ENCODE measurements around the gene ZBTB20.
"Not testable (repeated sequence)": the region's sequence is repeated elsewhere in the genome, so short reads cannot be mapped to it uniquely, and the experiment has no call there.

The ZBTB20 gene

GRCh38 chr3:115120597-115120996, 26.5 kb downstream of the ZBTB20 start:
- no peak for TF ChIP-seq CTCF (conservative IDR thresholded peaks at IDR 0.05; ENCODE audit: low read depth, low read length)
- no peak for DNase-seq (ENCODE audit: low read depth)
- H3K4me3 ChIP-seq (ENCODE audit: low read depth, low read length) = no peak overlapping the region

GRCh38 chr3:115113367-115113766, 33.7 kb downstream of the ZBTB20 start:
- no peak for TF ChIP-seq CTCF (conservative IDR thresholded peaks at IDR 0.05; ENCODE audit: low read depth, low read length)
- no peak overlapping the region for H3K4me3 ChIP-seq (ENCODE audit: low read depth, low read length)
- peak; percentile 76 for DNase-seq (ENCODE audit: low read depth)

GRCh38 chr3:115111632-115112031, 35.5 kb downstream of the ZBTB20 start:
- no peak for TF ChIP-seq CTCF (conservative IDR thresholded peaks at IDR 0.05; ENCODE audit: low read depth, low read length)
- DNase-seq (ENCODE audit: low read depth) = no peak
- no peak overlapping the region for H3K4me3 ChIP-seq (ENCODE audit: low read depth, low read length)

GRCh38 chr3:115110830-115111229, 36.3 kb downstream of the ZBTB20 start:
- DNase-seq (ENCODE audit: low read depth) = no peak
- TF ChIP-seq CTCF (conservative IDR thresholded peaks at IDR 0.05; ENCODE audit: low read depth, low read length) = no peak
- no peak overlapping the region for H3K4me3 ChIP-seq (ENCODE audit: low read depth, low read length)

- not testable (repeated sequence) for DNase-seq (ENCODE audit: low read depth); H3K4me3 ChIP-seq (ENCODE audit: low read depth, low read length)
Measured at GRCh38 chr3:115110066-115110465, 37.0 kb downstream of the ZBTB20 start.

- no peak overlapping the region for H3K4me3 ChIP-seq (ENCODE audit: low read depth, low read length)
- no peak for TF ChIP-seq CTCF (conservative IDR thresholded peaks at IDR 0.05; ENCODE audit: low read depth, low read length)
- DNase-seq (ENCODE audit: low read depth) = no peak
Measured at GRCh38 chr3:115108614-115109013, 38.5 kb downstream of the ZBTB20 start.

- H3K4me3 ChIP-seq (ENCODE audit: low read depth, low read length) = no peak overlapping the region
- TF ChIP-seq CTCF (conservative IDR thresholded peaks at IDR 0.05; ENCODE audit: low read depth, low read length) = no peak
- DNase-seq (ENCODE audit: low read depth) = no peak
Measured at GRCh38 chr3:115102046-115102445, 45.0 kb downstream of the ZBTB20 start.

GRCh38 chr3:115100806-115101205, 46.3 kb downstream of the ZBTB20 start:
- DNase-seq (ENCODE audit: low read depth) = no peak
- no peak overlapping the region for H3K4me3 ChIP-seq (ENCODE audit: low read depth, low read length)
- no peak for TF ChIP-seq CTCF (conservative IDR thresholded peaks at IDR 0.05; ENCODE audit: low read depth, low read length)
